Stimulated activated CD4-positive, alpha-beta T cell treated with anti-CD3 and anti-CD28 coated beads, TNF-alpha, amount 100 ng/mL, for 1 hour (primary cell): Measurements from ENCODE around the gene MLXIPL.
"Not testable (repeated sequence)": the region's sequence is repeated elsewhere in the genome, so short reads cannot be mapped to it uniquely, and the experiment has no call there.

Experiments
- DNase-seq, 3 donors: peaks; one replicate each; pipeline ENCODE4 v3.0.0-alpha.2; 2020; ENCODE audit warnings: low read depth in 3 of 3, low spot score in 1 of 3

MLXIPL gene

DNA sequence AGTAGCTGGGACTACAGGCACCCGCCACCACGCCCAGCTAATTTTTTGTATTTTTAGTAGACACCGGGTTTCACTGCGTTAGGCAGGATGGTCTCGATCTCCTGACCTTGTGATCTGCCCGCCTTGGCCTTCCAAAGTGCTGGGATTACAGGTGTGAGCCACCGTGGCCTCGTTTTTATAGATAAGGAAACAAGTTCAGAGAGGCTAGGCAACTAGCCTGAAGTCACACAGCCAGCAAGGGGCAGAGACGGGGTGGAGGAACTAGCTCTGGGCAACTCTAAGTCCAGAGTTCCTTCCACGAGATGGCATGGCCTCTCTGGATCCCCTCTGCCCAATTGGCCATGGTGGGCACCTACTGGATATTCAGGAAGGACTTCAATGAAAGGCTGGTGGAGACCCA is 9.4 kb downstream of the MLXIPL start:
- DNase-seq: not testable (repeated sequence)

DNA sequence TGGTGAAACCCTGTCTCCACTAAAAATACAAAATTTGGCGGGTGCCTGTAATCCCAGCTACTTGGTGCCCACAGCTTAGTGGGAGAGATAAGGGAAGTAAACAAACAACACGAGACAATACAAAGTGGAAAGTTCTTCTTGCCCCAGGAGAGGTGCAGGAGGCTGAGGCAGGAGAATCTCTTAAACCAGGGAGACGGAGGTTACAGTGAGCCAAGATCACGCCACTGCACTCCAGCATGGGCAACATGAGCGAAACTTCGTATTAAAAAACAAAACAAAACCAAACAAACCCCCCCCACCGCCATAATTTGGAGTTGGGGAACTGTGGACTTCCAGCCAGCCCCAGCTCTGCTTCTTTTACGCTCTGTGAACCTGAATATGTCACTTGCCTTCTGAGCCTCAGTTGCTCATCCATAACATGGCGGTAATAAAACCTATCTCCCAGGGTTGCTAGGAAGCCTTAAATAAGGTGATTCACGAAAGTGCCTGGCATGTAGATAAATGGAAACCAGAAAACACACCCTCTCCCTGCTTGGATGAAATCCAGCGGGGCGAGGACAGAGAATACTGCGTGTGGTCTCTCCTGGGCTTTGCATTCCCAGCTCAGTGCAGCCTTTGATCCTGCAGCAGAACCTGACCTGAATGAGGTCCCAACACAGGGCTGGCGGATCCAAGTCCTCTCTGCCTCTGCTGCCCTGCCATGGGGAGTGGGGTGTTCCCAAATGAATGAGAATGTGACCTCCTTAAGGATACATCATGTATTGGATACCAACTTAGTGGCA is 10.2 kb downstream of the MLXIPL start:
- no peak for DNase-seq

- no peak for DNase-seq
These were observed 11.6 kb downstream of the MLXIPL start for GRCh38 chr7:73612598-73613269.

- DNase-seq: no peak
These were observed 13.2 kb downstream of the MLXIPL start for GRCh38 chr7:73611017-73611555.

- no peak for DNase-seq
These were observed 14.2 kb downstream of the MLXIPL start for GRCh38 chr7:73610105-73610504.

- DNase-seq: not testable (repeated sequence)
These were observed 16.7 kb downstream of the MLXIPL start for GRCh38 chr7:73607692-73607983.

- DNase-seq: peak; percentile 23 to 70 (median 38)
These were observed 17.3 kb downstream of the MLXIPL start for GRCh38 chr7:73606801-73607691.

GRCh38 chr7:73605601-73606220 is 18.6 kb downstream of the MLXIPL start:
- no peak for DNase-seq

DNA sequence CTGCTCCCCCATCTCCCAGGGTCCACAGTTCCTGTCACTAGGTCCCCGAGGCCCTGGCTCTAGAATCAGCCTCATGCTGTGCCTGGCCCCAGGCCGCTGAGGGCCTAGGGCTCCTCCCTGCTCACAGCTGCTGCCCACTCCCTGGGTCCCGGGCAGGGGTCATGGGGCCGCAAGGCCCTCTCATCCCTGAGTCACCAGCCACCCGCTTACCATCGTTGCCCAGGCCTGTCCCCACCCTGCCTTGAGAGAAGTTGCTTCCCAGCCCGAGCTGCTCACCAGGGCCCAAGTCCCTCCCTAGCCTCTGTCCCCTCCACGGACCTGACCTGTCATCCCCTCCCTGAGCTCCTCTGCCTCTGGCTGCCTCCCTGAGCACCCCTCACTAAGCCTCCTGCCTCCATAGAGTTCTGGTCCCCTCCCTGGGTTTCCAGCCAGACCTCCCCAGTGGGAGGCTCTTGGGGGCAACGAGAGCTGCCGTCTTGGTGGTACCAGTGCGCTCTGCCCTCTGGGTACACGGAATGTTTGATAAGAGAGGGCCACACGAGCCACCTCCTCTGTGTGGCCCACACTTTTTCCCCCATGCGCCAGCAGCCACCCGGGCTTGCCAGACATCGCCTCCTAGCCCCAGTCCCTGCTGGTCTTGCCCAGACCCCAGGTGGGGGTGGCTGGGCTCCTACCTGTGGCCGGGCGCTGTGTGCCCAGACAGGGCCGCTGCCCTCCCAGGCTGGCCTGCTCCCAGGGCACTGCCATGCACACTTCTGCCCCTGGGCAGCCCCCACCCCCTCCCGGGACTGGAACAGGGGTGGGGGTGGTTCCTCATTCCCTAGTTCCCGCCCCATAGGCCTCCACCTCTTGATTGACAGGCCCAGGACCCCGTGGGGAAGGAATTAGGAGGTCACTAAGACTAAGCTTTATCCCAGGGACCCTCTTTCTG is 21.3 kb downstream of the MLXIPL start:
- DNase-seq: no peak

GRCh38 chr7:73599916-73600315 is 24.4 kb downstream of the MLXIPL start:
- no peak for DNase-seq

DNA sequence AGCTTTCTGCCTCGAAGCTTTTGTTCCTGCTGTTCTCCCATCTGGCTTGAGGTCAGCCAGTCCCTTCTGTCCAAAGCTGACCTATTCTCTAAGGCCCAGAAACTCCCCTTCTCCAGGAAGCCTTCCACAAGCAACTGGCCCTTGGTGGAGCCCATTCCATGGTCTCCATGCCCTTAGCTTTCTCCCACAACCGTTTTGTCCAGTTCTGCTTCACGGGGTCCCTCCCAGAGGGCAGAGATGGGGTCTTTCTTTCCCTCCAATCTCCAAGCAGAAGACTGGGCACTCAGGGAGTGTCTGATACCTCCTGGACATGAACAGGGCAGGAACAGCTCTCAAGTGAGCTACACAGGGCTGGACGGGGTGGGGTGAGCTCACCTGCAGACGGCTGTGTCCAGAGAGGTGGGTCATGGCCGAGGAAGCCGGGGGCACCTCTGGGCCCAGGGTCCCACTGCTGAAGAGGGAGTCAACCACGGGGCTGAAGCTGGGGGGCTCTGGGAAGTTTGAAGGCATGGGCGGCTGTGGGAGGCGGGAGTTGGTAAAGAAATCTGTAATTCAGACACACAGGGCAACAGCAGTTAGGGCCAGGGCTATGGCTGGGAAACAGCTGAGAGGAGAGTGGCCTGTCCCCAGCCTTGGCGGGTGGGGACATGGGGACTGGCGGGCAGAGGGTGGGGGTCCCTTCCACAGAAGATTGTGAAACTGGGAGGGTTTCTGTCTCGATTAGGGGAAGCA is 25.0 kb downstream of the MLXIPL start:
- no peak for DNase-seq

GRCh38 chr7:73597978-73598782 is 26.1 kb downstream of the MLXIPL start:
- DNase-seq: no peak

- no peak for DNase-seq
These were observed 27.9 kb downstream of the MLXIPL start for GRCh38 chr7:73596191-73597065.

- no peak for DNase-seq
These were observed 29.0 kb downstream of the MLXIPL start for GRCh38 chr7:73595358-73595757.

DNA sequence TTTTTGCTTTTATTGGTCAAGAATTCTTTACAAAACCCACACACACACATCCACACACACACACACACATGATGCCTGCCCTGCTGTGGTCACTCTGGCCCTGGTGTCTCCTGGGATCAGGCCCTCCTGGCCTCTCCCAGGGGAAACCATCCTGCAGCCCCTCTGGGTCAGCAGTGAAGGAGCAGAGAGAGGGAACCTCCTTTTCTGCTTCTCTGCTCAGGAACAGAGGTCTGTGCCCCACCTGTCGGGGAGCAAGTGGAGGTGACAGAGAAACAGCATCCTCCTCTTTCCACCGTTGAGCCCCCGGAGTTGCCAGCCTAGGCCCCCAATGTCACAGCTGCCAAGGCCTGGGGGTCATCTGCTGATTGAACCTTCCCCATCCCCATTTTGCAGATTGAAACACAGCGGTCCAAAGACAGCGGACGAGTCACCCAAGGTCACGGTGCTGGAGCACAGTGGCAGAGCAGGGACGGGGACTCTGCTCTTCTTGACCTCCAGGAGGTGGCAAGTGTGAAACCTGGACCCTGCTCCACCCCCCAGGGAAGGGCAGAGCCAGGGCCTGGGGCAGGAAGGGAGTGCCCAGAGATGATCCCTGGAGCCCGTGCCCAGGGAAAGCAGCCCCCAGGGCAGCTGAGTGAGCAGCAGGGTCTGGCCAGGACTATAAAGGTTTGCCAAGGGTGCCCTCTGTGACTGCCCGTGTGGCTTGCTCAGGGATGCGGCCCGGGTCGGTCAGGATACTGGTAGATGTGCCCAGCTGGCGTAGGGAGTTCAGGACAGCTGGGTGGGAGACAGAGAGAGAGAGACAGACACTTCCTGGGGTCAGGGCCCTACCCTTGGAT is 30.9 kb downstream of the MLXIPL start:
- no peak for DNase-seq

GRCh38 chr7:73586911-73587310 is 37.4 kb downstream of the MLXIPL start:
- no peak for DNase-seq

DNA sequence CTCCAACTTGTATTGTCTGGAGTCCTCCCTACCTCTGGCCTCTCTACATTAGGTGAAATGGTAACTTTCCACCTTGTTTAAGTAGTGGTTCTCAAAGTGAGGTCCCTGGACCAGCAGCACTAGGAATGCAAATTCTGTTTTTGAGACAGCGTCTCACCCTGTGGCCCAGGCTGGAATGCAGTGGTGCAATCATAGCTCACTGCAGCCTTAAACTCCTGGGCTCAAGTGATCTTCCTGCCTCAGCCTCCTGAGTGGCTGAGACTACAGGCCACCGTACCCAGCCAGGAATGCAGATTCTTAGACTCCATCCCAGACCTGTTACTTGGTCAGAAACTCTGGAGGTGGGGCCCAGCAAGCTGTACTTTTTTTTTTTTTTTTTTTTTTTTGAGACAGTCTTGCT is 39.1 kb downstream of the MLXIPL start:
- no peak for DNase-seq
